GM20431 (cell line): ENCODE results near the gene EHHADH.

ENCODE experiments used
- in situ Hi-C: fragments of 300-500 bp; cut with MseI, MboI; formaldehyde crosslinking; loops from one replicate; pipeline ENCODE4 v1.15.0; 2020; ENCODE audit warnings: low sequenced_read_pairs; ENCODE audit not compliant: unreplicated experiment

Gene EHHADH

DNA sequence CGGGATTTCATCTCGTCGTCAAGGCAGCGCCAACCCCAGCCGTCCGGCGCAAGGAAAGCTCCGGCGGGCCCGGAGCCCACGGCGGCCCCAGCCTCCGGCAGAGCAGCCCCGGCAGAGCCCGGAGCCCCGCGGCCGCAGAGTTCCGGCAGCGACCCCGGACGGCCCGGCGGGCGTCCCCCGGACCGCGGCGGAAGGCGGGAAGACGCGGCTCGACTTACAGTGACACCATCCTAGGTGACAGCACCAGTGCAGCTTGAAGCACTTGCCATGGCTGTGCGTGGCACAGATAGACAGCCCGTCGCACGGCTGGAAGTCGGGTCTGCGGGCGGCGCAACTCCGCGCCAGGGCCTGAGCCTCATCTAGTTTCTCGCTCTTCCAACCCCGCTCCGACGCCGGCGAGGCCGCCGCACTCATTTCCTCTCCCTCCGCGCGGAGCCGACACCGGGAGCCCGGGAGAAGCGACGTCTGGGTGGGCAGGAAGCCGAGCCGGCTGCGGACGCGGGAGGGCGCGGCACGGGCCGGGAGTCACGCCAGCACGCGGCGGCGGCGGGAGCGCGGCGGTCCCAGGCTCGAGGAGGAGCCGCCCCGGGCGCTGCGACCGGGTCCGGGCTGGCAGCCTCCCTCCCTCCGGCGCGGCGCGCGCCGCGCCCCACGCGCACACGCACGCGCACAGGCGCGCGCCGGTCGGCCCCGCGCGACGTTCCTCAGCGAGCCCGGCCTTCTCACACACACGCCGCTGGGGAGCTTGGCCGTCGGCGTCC is 101.3 kb downstream of the EHHADH start, which contains the start of gene C3orf70:
Gene C3orf70 (minus strand): TSS at position 651 of the 761 bp plus-strand sequence. CDS start 237 bp downstream, at position 414.
- in situ Hi-C loops, result no loop called here

DNA sequence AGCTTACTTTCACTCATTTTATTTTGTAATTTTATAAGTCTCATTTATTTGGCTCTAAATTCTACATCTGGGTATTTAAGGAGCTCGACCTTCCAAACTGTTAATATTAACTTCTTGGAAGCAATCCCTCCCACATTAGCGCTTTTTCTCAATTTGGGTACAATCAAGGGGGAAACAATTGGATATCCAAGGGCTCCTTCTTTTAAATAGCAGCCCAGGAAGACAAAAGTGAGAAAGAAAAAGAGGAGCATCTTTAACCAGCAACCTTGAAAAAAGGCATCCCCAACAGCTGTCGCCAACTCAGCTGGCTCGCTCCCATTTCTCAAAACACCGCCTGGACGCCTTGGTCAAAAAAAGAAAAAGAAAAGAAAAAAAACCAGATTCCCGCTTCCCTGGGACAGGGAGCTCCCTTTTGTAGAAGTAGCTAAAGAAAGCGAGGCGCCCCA is 101.9 kb downstream of the EHHADH start:
- in situ Hi-C loops, result no loop called here

GRCh38 chr3:185151101-185151963 is 102.5 kb downstream of the EHHADH start:
- in situ Hi-C loops, result no loop called here

DNA sequence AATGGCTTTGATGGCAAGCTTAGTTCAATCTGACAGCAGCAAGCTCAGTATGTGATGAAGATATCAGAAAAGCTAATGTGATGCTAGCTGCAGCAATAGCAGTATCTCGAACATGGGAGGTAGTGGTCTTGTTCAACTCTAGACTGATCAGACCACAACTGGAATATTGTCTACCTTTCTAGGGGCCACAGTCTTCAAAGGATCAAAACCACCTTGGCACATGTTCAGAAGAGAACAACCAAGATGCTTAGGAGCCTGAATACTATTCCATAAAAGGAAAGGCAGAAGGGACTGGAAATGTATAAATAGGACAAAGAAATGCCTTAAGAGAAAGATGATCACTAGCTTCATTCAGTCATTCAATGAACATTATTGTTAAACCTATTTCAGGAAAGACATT is 103.3 kb downstream of the EHHADH start:
- in situ Hi-C loops, result no loop called here

- in situ Hi-C loops, result no loop called here
These were observed 104.3 kb downstream of the EHHADH start for GRCh38 chr3:185149591-185149990.

GRCh38 chr3:185145511-185145910 is 108.3 kb downstream of the EHHADH start:
- in situ Hi-C loops, result no loop called here

DNA sequence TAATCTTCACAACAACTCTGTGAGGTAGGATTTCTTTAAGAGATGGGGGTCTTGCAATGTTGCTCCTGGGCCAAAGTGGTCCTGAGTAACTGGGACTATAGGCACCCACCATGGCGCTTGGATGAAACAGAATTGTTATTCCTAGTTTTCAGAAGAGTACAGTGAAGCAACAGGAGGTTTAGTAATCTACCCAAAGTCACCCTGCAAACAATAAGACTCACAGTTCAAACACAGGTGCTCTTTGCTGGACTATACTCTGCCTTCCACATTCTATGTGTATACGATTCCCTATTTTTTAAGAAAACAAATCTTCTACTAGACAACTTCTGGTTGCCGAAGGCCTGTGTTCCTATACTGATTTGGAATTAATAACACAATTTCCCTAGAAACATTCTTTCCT is 109.1 kb downstream of the EHHADH start:
- in situ Hi-C loops, result no loop called here
